Prostate gland (tissue), 2 donors: Measurements from ENCODE around the gene EFNA4. TPM values are rescaled to one million over a fixed set of nuclear protein-coding genes. Genes with fewer than 3 reads are reported as not detected.

ENCODE experiments used
- DNase-seq: peaks from one replicate; pipeline ENCODE4 v3.0.0-alpha.2; 2019; ENCODE audit warnings: low spot score
- H3K27ac ChIP-seq, 2 donors: fragments of 200-600 bp; sonication (generic); 2 replicates each; pipeline ENCODE4 v1.5.1; 2017 to 2019
- H3K27me3 ChIP-seq: fragments of 200-600 bp; sonication (generic); replicated peaks from 2 replicates; pipeline ENCODE4 v1.5.1; 2019; ENCODE audit not compliant: insufficient read depth
- H3K36me3 ChIP-seq, 2 donors: fragments of 200-600 bp; sonication (generic); 1 replicate in 1 of 2; 2 replicates in 1 of 2; pipeline versions ENCODE4 v1.5.1 to v1.8.1; 2017 to 2019
- H3K4me1 ChIP-seq: fragments of 200-600 bp; sonication (generic); replicated peaks from 2 replicates; pipeline ENCODE4 v1.5.1; 2019
- H3K4me3 ChIP-seq, 2 donors: fragments of 200-600 bp; sonication (generic); 2 replicates each; pipeline ENCODE4 v1.5.1; 2017 to 2019
- H3K9me3 ChIP-seq: fragments of 200-600 bp; sonication (generic); 2 replicates; pipeline ENCODE4 v1.5.1; 2017
- CTCF ChIP-seq, 4 experiments: fragments of 200-600 bp in 2 of 4; fragments of 450-650 bp in 2 of 4; sonication (generic) in 2 of 4; IDR thresholded peaks; 1 replicate in 3 of 4; 2 replicates in 1 of 4; pipeline ENCODE4 v1.5.1; 2016 to 2019; ENCODE audit warnings: antibody characterized with exemption in 4 of 4, mild to moderate bottlenecking in 2 of 4, moderate library complexity in 2 of 4
- POLR2A ChIP-seq: fragments of 450-650 bp; IDR thresholded peaks from one replicate; pipeline ENCODE4 v1.6.1; 2016; ENCODE audit warnings: antibody characterized with exemption, mild to moderate bottlenecking
- POLR2AphosphoS5 ChIP-seq: sonication (generic); formaldehyde crosslinking; IDR thresholded peaks from one replicate; pipeline ENCODE4 v1.6.1; 2017; ENCODE audit warnings: antibody characterized with exemption
- WGBS: methylation state at CpG from one replicate; pipeline ENCODE4 v1.1.5; 2018; 5-methylcytosine and 5-hydroxymethylcytosine counted together
- intact Hi-C: fragments of 100-400 bp; cut with DNase I; formaldehyde crosslinking; loops from one replicate; pipeline ENCODE4 v1.14.2; 2022
- total RNA-seq, 2 donors: library from RNA; depleted of rRNA; stranded (reverse); fragments of >200 nt; gene quantifications; one replicate each; pipeline ENCODE4 v1.1.0, GENCODE V29; 2016

EFNA4 gene
- total RNA-seq, 2 donors from 2014 or later, result 10.3 to 23.4 TPM

- no peak overlapping the region for H3K4me3 ChIP-seq
- no peak for TF ChIP-seq POLR2A
- TF ChIP-seq CTCF (IDR thresholded peaks at IDR 0.05), result no peak
- no peak for TF ChIP-seq POLR2AphosphoS5
- 95% methylated on average over 7 of the region's 13 CpGs for WGBS
- H3K36me3 ChIP-seq, result peaks cover 0 to 16% of the 10 kb centered on the region in 2 donors
- no peak for DNase-seq
- H3K27ac ChIP-seq, result no peak overlapping the region
- H3K9me3 ChIP-seq, result no peaks in the 10 kb centered on the region
- peaks cover 4% of the 10 kb centered on the region for H3K4me1 ChIP-seq
- H3K27me3 ChIP-seq, result no peaks in the 10 kb centered on the region
- intact Hi-C loops, result no loop called here
Measured at GRCh38 chr1:155057788-155058211, 5.7 kb upstream of the EFNA4 start.

GRCh38 chr1:155060736-155061135 is 2.8 kb upstream of the EFNA4 start:
- intact Hi-C loops, result loop anchor here (10.0 kb wide), 1 partner anchor 506 kb away; the partner anchor contains the start of gene UBE2Q1
- peaks cover 0 to 16% of the 10 kb centered on the region in 2 donors for H3K36me3 ChIP-seq
- WGBS, result 81% methylated on average over 8 of the region's 8 CpGs

GRCh38 chr1:155061381-155062150 is 2.0 kb upstream of the EFNA4 start:
- H3K27ac ChIP-seq, result no peak overlapping the region
- no peak for TF ChIP-seq POLR2A
- TF ChIP-seq POLR2AphosphoS5, result peak; percentile 50
- peak; percentile 98 to 99 (median 98) for TF ChIP-seq CTCF (IDR thresholded peaks at IDR 0.05)
- WGBS, result 34% methylated on average over 20 of the region's 21 CpGs
- peaks cover 10% of the 10 kb centered on the region for H3K4me1 ChIP-seq
- H3K4me3 ChIP-seq, result no peak overlapping the region
- intact Hi-C loops, result loop anchor here (10.0 kb wide), 1 partner anchor 507 kb away; the partner anchor contains the start of gene UBE2Q1
- DNase-seq, result peak; percentile 71
- H3K36me3 ChIP-seq, result peaks cover 0 to 12% of the 10 kb centered on the region in 2 donors
- no peaks in the 10 kb centered on the region for H3K9me3 ChIP-seq
- H3K27me3 ChIP-seq, result no peaks in the 10 kb centered on the region

More at GRCh38 chr1:155060736-155061135, 2.8 kb upstream of the EFNA4 start:
- Histone ChIP-seq H3K9me3 (no peaks in the 10 kb centered on the region), H3K4me3 (no peak overlapping the region), H3K27ac (no peak overlapping the region), H3K27me3 (no peaks in the 10 kb centered on the region), H3K4me1 (peaks cover 10% of the 10 kb centered on the region)
- DNase-seq, result no peak
- TF ChIP-seq POLR2AphosphoS5 (no peak), CTCF (IDR thresholded peaks at IDR 0.05) (no peak)

- no peak for DNase-seq
- H3K27ac ChIP-seq, result peak overlapping the region in 1 of 2 donors; percentile 89
- H3K27me3 ChIP-seq, result no peaks in the 10 kb centered on the region
- peaks cover 10% of the 10 kb centered on the region for H3K4me1 ChIP-seq
- intact Hi-C loops, result loop anchor here (10.0 kb wide), 1 partner anchor 507 kb away; the partner anchor contains the start of gene UBE2Q1
- H3K4me3 ChIP-seq, result no peak overlapping the region
- H3K9me3 ChIP-seq, result no peaks in the 10 kb centered on the region
- TF ChIP-seq CTCF (IDR thresholded peaks at IDR 0.05) (no peak), POLR2AphosphoS5 (no peak), POLR2A (no peak)
- 33% methylated on average over 27 of the region's 29 CpGs for WGBS
- H3K36me3 ChIP-seq, result peaks cover 0 to 12% of the 10 kb centered on the region in 2 donors
Measured at GRCh38 chr1:155062151-155062686, 1.3 kb upstream of the EFNA4 start.
